NCI-H128 (cell line): ENCODE measurements around the gene SERPINB1.
"Not testable (repeated sequence)": the region's sequence is repeated elsewhere in the genome, so short reads cannot be mapped to it uniquely, and the experiment has no call there.

Source experiments
- DNase-seq: peaks from one replicate; lab custom pipeline; 2025; ENCODE audit not compliant: unreplicated experiment; lab: John Stamatoyannopoulos, UW

Gene SERPINB1

DNA sequence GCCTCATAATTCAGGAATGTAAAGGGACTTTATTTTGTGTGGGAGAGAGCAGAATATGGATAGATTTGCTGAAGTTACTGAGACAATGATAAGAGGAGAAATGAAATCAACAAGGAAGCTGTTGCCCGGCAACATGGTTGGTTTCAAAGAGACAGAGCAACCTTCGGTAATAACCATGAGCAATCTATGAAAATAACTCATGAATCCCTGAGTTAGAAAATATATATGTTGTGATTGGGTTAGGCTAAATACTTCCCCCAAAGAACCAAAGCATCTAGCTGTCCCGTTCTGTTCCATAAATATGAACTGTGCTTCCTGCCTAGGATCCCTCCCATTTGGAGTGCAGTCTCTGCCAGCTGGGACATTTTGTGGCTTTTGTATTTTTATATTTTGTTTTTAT is 23.1 kb downstream of the SERPINB1 start:
- DNase-seq, result no peak

DNA sequence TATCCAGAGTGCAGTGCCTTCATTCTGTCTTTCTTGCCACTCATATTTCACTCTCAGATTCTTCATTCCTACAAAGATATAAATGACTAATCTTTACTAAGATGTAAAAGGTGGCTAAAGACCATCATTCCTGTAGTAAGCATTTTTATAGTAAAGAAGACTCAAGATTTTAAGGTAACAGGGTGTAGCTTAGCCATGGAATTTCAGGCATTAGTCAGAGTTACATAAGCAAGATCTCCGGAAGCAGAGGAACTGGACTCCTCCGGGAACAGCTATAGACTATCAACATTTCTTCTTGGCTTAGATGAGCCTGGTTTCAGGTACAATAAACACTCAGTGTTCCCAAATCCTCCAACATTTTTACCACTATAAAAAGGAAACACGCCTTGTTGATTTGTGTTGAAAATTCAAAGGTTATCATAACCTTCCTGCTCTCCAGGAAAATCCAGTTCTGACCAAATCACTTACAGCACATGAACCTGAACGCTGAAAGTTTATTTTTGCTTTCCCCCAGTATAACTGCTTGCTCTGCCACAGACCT is 23.7 kb downstream of the SERPINB1 start:
- no peak for DNase-seq

DNA sequence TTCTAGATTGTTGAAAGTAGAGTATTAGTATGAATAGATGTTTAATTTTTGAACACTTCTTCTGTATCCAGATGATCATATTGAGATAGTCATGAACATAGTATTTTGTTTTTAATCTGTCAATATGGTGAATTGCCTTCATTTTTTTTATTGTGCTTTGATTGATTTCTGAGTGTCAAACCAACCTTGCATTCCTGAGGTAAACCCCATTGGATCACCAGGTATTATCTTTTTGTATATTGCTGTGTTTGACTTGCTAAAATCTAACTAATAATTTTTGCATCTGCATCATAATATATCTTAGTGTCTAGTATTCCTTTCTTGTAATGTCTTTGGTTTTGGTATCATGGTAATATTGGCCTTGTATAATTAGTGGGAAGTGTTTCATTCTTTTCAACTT is 25.5 kb downstream of the SERPINB1 start:
- no peak for DNase-seq

- DNase-seq, result no peak
Observed at GRCh38 chr6:2812695-2813094, 29.0 kb downstream of the SERPINB1 start.

GRCh38 chr6:2810092-2810671 is 31.5 kb downstream of the SERPINB1 start:
- no peak for DNase-seq

- DNase-seq, result no peak
Observed at GRCh38 chr6:2809015-2809414, 32.6 kb downstream of the SERPINB1 start.

DNA sequence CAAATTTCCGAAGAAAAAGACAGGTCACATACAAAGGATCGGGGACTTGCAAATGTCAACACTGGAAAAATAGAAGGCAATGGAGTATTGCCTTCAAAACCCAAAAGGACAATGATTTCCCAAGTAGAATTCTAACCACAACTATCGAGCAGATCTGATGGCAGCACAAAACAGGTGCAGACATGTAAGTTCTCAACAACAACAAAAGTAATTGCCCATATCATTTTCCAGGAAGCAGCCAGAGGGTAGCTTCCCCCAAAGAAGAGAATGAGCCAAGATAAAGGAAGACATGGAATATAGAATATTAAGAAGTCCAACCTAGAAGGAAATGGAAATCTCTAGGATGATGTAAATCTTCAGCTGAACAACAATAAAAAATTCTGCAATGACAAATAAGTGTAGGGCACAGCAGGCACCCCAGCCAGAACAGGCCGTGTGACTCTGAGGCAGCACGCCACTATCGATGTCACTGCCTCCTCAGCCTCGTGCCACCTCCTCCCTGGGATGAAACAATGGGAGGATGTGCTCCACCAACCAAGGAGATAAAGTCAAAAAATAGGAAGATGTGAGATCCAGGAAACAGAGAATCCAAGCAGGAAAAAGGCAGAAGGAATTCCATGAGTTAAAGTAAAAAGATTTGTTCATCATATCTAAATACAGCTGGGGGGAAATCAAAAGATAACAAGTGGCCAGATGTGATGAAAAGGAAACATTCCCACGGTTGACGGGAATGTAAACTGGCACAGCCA is 34.1 kb downstream of the SERPINB1 start:
- no peak for DNase-seq

GRCh38 chr6:2806644-2807043 is 35.0 kb downstream of the SERPINB1 start:
- DNase-seq, result no peak

GRCh38 chr6:2805031-2805430 is 36.6 kb downstream of the SERPINB1 start:
- DNase-seq, result no peak

- DNase-seq, result no peak
Observed at GRCh38 chr6:2804516-2804915, 37.1 kb downstream of the SERPINB1 start.

DNA sequence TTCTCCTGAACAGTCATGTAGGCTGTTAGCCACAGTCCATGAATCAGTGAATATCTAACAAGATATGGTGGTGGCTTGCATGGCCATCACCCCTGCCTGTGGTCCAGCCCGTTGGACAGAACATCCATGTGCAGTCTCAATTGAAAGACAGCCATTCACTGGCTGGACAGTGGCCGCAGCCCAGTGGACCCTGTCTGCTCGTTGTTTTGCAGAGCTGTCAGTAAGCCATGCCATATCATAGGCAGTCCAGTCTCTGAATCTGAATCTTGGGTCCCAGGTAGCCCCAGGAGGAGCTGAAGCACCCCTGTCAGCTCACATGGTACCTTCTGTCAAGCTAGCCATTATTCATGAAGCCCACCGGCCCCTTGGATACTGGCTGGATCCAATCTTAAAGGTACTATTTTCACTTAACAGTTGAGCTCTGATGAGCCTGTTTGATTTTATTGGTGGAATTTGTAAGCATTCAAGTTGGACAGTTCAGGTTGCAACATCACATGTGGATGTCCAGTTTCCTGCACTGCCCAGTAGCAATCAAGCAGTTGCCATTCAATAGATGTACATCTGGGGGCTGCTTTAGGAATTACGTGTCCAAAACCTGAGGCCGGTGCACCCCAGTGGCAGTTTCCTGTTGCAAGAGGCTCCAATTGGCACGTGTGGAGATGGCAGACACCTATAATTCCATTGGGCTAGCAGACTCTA is 37.8 kb downstream of the SERPINB1 start:
- DNase-seq, result no peak

- DNase-seq, result no peak
Observed at GRCh38 chr6:2802521-2803060, 39.1 kb downstream of the SERPINB1 start.

DNA sequence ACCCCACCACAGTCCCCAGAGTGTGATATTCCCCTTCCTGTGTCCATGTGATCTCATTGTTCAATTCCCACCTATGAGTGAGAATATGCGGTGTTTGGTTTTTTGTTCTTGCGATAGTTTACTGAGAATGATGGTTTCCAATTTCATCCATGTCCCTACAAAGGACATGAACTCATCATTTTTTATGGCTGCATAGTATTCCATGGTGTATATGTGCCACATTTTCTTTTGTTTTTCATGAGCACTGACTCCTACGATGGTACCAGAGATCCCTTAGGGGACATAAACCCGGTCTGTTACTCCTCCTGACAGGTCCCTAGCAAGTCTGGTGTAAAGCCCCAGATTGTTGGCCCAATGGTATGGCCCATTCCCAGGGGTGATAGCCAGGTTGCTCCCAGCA is 40.0 kb downstream of the SERPINB1 start:
- DNase-seq, result not testable (repeated sequence)

DNA sequence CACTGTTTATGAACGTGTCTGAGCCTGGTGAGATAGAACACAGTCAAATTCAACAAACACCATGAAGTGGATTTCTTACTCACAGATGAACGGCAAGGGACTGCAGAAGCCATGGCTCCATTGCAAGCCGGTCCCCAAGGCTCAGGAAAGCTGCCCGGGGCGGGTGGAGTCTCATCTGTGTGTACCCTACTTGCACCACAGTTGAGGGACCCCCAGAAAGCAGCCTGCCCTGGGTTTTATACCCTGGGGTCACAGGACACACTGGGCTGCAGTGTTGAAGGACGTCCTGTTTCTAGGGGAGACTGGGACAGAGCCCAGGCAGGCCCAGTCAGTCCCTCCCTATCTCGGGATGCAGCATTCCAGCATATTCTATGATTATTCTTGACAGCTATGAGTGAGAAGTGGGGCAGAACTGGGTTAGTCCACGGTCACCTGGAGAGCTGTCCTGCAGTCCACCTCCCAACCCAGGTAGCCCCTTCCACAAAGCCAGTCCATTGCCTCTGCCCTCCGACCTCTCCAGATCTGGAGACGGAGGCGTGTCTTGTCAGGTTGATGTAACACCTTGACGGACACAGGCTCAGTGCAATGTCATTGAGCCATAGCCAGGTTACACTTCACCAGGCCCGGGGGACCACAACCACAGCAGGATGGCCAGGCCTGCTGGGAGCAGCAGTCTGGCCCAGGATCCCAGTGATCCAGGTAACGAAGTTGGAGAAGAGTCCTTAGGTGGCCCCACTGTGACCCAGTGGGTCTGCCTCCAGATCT is 40.9 kb downstream of the SERPINB1 start:
- no peak for DNase-seq

- no peak for DNase-seq
Observed at GRCh38 chr6:2799936-2800527, 41.6 kb downstream of the SERPINB1 start.

GRCh38 chr6:2798586-2799134 is 43.0 kb downstream of the SERPINB1 start:
- DNase-seq, result no peak

DNA sequence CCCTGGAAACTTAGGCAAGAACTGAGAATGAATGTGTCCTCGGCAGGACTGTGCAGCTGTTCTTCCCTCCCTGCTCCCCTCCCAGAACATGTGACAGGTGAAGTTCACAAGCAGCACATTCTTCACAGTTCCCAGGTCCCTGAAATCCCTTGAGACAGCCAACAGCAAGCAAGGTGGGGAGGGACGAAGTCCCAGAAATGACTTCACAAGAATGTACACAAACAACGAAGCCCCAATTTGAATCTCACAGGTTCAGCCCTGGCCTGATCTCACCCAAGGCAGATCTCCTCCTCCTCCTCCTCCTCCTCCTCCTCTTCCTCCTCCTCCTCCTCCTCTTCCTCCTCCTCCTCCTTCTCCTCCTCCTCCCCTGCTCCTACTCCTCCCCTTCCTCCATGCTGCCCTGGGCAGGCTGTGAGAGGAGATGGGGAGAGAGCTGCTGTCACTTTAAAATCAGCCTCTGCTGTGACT is 44.1 kb downstream of the SERPINB1 start:
- DNase-seq, result no peak

- DNase-seq, result no peak
Observed at GRCh38 chr6:2796861-2797260, 44.8 kb downstream of the SERPINB1 start.

DNA sequence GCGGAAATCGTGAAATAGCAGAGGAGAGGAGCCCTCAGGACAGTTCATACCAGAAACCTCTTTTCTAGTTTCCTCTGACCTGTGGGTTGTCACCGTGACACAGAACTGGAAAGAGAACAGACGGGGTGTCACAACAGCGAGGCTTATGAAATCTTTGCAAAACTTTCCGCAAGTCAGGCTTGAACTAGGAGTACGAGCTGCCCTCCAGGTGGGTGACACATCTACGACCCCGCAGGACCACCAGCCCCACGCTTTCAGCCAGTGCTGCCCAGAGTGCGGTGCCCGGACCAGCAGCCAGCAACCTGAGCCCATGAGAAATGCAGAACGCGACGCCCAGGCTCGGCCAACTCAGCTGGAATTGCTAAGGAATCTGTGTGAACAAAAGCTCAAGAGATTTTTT is 45.7 kb downstream of the SERPINB1 start:
- no peak for DNase-seq

DNA sequence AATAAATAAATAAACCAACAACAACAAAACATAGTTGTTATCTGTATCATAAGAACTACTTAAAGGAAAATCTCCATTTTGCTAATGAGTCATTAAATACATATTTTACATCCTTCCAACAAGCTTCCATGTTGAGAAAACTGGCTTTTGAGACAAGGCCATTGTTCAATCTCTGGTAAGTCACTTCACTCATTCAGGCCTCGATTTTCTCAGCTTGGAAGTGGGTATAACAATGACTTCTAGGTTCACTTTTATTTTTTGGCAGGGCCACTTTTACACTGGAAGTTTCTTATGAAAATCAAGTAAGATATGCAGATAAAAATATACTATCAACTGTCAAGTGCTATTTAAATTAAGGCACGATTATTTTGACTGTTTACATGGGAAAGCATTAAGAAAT is 46.5 kb downstream of the SERPINB1 start:
- no peak for DNase-seq
